ENCODE data around the gene CLPSL2.

The CLPSL2 gene

DNA sequence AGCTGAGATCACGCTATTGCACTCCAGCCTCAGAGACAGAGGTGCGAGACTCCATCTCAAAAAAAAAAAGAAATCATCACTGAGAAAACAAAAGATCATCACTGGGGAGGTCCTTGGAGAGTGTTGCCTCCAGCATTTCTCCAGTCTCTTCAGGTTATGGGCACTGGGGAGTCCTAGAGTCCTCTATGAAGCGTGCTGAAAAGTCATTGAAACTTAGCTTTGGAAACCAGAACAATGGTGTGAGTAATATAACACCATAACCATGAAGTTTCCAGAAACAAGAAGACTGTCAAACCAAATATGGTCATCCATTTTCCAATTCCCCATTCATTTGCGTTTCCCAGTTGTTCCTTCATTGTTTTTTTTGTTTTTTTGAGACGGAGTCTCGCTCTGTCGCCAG is 25.8 kb upstream of the CLPSL2 start:
- no peak overlapping the region for H3K27ac ChIP-seq (ENCODE audit: low read length)
- H2AFZ ChIP-seq (ENCODE audit: low read length): no peak overlapping the region
- no peak overlapping the region for H3K4me2 ChIP-seq (ENCODE audit: low read depth, low read length)
- no peaks in the 10 kb centered on the region for H3K4me1 ChIP-seq (ENCODE audit: low read length)
- no peaks in the 10 kb centered on the region for H4K20me1 ChIP-seq (ENCODE audit: insufficient read depth, low read length)
- no peaks in the 10 kb centered on the region for H3K36me3 ChIP-seq (replicated peaks; ENCODE audit: insufficient read depth, low read length)
- H3K79me2 ChIP-seq (ENCODE audit: low read length): no peaks in the 10 kb centered on the region
- H3K9me2 ChIP-seq (replicated peaks; ENCODE audit: insufficient read depth, low read length): no peaks in the 10 kb centered on the region
- H3K9ac ChIP-seq (ENCODE audit: low read length): no peak overlapping the region
- no peak for DNase-seq
- H3F3A ChIP-seq (ENCODE audit: insufficient read depth, low read length): no peaks in the 10 kb centered on the region
- TF ChIP-seq, protein P1, sequence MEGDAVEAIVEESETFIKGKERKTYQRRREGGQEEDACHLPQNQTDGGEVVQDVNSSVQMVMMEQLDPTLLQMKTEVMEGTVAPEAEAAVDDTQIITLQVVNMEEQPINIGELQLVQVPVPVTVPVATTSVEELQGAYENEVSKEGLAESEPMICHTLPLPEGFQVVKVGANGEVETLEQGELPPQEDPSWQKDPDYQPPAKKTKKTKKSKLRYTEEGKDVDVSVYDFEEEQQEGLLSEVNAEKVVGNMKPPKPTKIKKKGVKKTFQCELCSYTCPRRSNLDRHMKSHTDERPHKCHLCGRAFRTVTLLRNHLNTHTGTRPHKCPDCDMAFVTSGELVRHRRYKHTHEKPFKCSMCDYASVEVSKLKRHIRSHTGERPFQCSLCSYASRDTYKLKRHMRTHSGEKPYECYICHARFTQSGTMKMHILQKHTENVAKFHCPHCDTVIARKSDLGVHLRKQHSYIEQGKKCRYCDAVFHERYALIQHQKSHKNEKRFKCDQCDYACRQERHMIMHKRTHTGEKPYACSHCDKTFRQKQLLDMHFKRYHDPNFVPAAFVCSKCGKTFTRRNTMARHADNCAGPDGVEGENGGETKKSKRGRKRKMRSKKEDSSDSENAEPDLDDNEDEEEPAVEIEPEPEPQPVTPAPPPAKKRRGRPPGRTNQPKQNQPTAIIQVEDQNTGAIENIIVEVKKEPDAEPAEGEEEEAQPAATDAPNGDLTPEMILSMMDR (IDR thresholded peaks at IDR 0.05; ENCODE audit: low read length): no peak
- TF ChIP-seq EZH2 (optimal IDR thresholded peaks at IDR 0.05; ENCODE audit: low read depth, low read length) (no peak), EZH2phosphoT487 (IDR thresholded peaks at IDR 0.05; ENCODE audit: low read length) (no peak)
- H3K27me3 ChIP-seq (replicated peaks; ENCODE audit: insufficient read depth, low read length): no peaks in the 10 kb centered on the region
- H3K9me3 ChIP-seq (replicated peaks; ENCODE audit: insufficient read depth, low read length): no peaks in the 10 kb centered on the region
- H3K4me3 ChIP-seq (ENCODE audit: low read length): no peak overlapping the region

- no peaks in the 10 kb centered on the region for H3K79me2 ChIP-seq (ENCODE audit: low read length)
- no peaks in the 10 kb centered on the region for H4K20me1 ChIP-seq (ENCODE audit: insufficient read depth, low read length)
- no peaks in the 10 kb centered on the region for H3K9me2 ChIP-seq (replicated peaks; ENCODE audit: insufficient read depth, low read length)
- no peaks in the 10 kb centered on the region for H3K9me3 ChIP-seq (replicated peaks; ENCODE audit: insufficient read depth, low read length)
- no peak for DNase-seq
- TF ChIP-seq, protein P1 (IDR thresholded peaks at IDR 0.05; ENCODE audit: low read length): no peak
- TF ChIP-seq EZH2 (optimal IDR thresholded peaks at IDR 0.05; ENCODE audit: low read depth, low read length) (no peak), EZH2phosphoT487 (IDR thresholded peaks at IDR 0.05; ENCODE audit: low read length) (no peak)
- no peak overlapping the region for H3K27ac ChIP-seq (ENCODE audit: low read length)
- no peaks in the 10 kb centered on the region for H3K27me3 ChIP-seq (replicated peaks; ENCODE audit: insufficient read depth, low read length)
- no peaks in the 10 kb centered on the region for H3K4me1 ChIP-seq (ENCODE audit: low read length)
- H3K36me3 ChIP-seq (replicated peaks; ENCODE audit: insufficient read depth, low read length): no peaks in the 10 kb centered on the region
- no peak overlapping the region for H3K4me2 ChIP-seq (ENCODE audit: low read depth, low read length)
- H3K4me3 ChIP-seq (ENCODE audit: low read length): no peak overlapping the region
- no peak overlapping the region for H2AFZ ChIP-seq (ENCODE audit: low read length)
- H3K9ac ChIP-seq (ENCODE audit: low read length): no peak overlapping the region
- no peaks in the 10 kb centered on the region for H3F3A ChIP-seq (ENCODE audit: insufficient read depth, low read length)
Measured at GRCh38 chr6:35751594-35751993, 24.8 kb upstream of the CLPSL2 start.

- DNase-seq: no peak
Measured at GRCh38 chr6:35752330-35752729, 24.1 kb upstream of the CLPSL2 start.

More at GRCh38 chr6:35752330-35752729, 24.1 kb upstream of the CLPSL2 start:
- TF ChIP-seq, protein P1 (IDR thresholded peaks at IDR 0.05; ENCODE audit: low read length): no peak
- no peak for TF ChIP-seq EZH2phosphoT487 (IDR thresholded peaks at IDR 0.05; ENCODE audit: low read length)
- Histone ChIP-seq H3K36me3 (replicated peaks; ENCODE audit: insufficient read depth, low read length) (no peaks in the 10 kb centered on the region), H4K20me1 (ENCODE audit: insufficient read depth, low read length) (no peaks in the 10 kb centered on the region), H2AFZ (ENCODE audit: low read length) (no peak overlapping the region), H3F3A (ENCODE audit: insufficient read depth, low read length) (no peaks in the 10 kb centered on the region), H3K79me2 (ENCODE audit: low read length) (no peaks in the 10 kb centered on the region), H3K9me2 (replicated peaks; ENCODE audit: insufficient read depth, low read length) (no peaks in the 10 kb centered on the region), H3K9me3 (replicated peaks; ENCODE audit: insufficient read depth, low read length) (no peaks in the 10 kb centered on the region), H3K9ac (ENCODE audit: low read length) (no peak overlapping the region), H3K27ac (ENCODE audit: low read length) (no peak overlapping the region), H3K27me3 (replicated peaks; ENCODE audit: insufficient read depth, low read length) (no peaks in the 10 kb centered on the region), H3K4me2 (ENCODE audit: low read depth, low read length) (no peak overlapping the region), H3K4me3 (ENCODE audit: low read length) (no peak overlapping the region), H3K4me1 (ENCODE audit: low read length) (no peaks in the 10 kb centered on the region)

Measured in MM.1S (cell line).